ENCODE measurements around the gene ZAR1L.
A peak's percentile ranks its signal among the peaks of the same experiment; 100 is the strongest.

The ZAR1L gene

GRCh38 chr13:32285633-32285965 lies 29.6 kb downstream of the ZAR1L start:
- Histone ChIP-seq H3K27me3 (ENCODE audit: insufficient read depth, low read length) (no peaks in the 10 kb centered on the region), H3K4me1 (ENCODE audit: insufficient read depth, low read length) (peaks cover 14% of the 10 kb centered on the region), H2AFZ (ENCODE audit: low read depth, low read length) (peak overlapping the region; percentile 44), H3K9me3 (ENCODE audit: low read length) (no peaks in the 10 kb centered on the region), H3K4me3 (ENCODE audit: low read length) (no peak overlapping the region), H3K36me3 (ENCODE audit: insufficient read depth, low read length) (no peaks in the 10 kb centered on the region)

DNA sequence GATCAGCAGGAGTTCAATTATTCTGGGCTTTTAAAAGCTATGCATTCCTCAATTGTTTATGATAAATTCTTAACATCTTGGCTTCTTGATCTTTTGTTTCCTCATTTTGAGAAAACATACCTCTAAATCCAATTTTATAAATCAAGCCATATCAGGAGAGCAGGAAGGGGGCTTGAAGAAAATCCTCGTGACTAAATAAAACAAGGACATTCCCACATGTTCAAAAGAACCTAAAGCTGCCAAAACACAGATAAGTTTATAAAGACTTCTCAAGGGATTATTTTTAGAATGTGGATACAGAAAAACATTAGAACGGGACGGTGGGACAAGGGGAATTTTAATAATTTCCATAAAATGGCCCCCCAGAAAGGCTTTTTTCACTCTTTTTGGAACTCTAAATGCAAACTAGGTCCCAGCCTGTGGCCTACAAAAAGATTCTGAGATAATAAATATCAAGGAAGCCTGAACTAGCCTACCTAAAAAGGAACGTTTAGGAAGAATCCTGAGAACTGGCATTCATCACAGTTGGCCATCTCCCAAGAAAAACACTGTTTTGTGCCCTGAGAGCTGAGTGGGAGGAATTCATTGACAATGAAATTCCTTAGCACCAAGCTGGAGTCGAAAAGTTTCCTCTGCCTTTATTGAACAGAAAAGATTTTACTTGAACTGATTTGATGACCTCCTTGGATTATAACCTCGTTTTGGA lies 30.1 kb downstream of the ZAR1L start:
- Histone ChIP-seq H2AFZ (ENCODE audit: low read depth, low read length) (peak overlapping the region; percentile 44), H3K4me1 (ENCODE audit: insufficient read depth, low read length) (peaks cover 14% of the 10 kb centered on the region), H3K27me3 (ENCODE audit: insufficient read depth, low read length) (no peaks in the 10 kb centered on the region), H3K9me3 (ENCODE audit: low read length) (no peaks in the 10 kb centered on the region), H3K36me3 (ENCODE audit: insufficient read depth, low read length) (no peaks in the 10 kb centered on the region), H3K4me3 (ENCODE audit: low read length) (no peak overlapping the region)

- Histone ChIP-seq H3K9me3 (ENCODE audit: low read length) (no peaks in the 10 kb centered on the region), H3K4me1 (ENCODE audit: insufficient read depth, low read length) (peaks cover 9% of the 10 kb centered on the region), H3K27me3 (ENCODE audit: insufficient read depth, low read length) (no peaks in the 10 kb centered on the region), H2AFZ (ENCODE audit: low read depth, low read length) (no peak overlapping the region), H3K36me3 (ENCODE audit: insufficient read depth, low read length) (no peaks in the 10 kb centered on the region), H3K4me3 (ENCODE audit: low read length) (no peak overlapping the region)
These were observed 33.0 kb downstream of the ZAR1L start for GRCh38 chr13:32282096-32282711.

- Histone ChIP-seq H3K36me3 (ENCODE audit: insufficient read depth, low read length) (no peaks in the 10 kb centered on the region), H3K4me1 (ENCODE audit: insufficient read depth, low read length) (peaks cover 9% of the 10 kb centered on the region), H3K9me3 (ENCODE audit: low read length) (no peaks in the 10 kb centered on the region), H2AFZ (ENCODE audit: low read depth, low read length) (no peak overlapping the region), H3K4me3 (ENCODE audit: low read length) (no peak overlapping the region), H3K27me3 (ENCODE audit: insufficient read depth, low read length) (no peaks in the 10 kb centered on the region)
These were observed 34.1 kb downstream of the ZAR1L start for GRCh38 chr13:32281096-32281495.

GRCh38 chr13:32278426-32278825 lies 36.7 kb downstream of the ZAR1L start:
- Histone ChIP-seq H3K4me3 (ENCODE audit: low read length) (no peak overlapping the region), H3K36me3 (ENCODE audit: insufficient read depth, low read length) (no peaks in the 10 kb centered on the region), H3K4me1 (ENCODE audit: insufficient read depth, low read length) (no peaks in the 10 kb centered on the region), H3K9me3 (ENCODE audit: low read length) (no peaks in the 10 kb centered on the region), H3K27me3 (ENCODE audit: insufficient read depth, low read length) (no peaks in the 10 kb centered on the region), H2AFZ (ENCODE audit: low read depth, low read length) (no peak overlapping the region)

DNA sequence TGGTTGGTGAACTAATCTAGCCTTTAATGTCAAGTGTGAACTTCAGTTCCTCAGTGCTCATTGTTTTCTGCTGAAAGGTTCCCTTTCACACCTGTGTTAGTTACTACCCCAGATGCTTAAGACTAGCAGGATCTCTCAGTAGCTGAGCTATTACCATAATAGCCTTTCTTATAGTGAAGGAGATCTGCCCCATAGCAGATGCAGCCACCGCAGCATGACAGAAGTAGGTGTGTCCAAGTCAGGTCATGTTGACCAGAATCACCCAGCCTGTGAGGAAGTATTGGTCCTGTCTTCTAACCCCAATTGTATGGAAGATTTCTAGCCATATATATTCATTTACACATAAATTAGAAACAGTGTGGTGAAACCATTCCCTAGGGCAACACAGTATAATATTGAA lies 37.3 kb downstream of the ZAR1L start:
- H3K36me3 ChIP-seq (ENCODE audit: insufficient read depth, low read length), result no peaks in the 10 kb centered on the region

DNA sequence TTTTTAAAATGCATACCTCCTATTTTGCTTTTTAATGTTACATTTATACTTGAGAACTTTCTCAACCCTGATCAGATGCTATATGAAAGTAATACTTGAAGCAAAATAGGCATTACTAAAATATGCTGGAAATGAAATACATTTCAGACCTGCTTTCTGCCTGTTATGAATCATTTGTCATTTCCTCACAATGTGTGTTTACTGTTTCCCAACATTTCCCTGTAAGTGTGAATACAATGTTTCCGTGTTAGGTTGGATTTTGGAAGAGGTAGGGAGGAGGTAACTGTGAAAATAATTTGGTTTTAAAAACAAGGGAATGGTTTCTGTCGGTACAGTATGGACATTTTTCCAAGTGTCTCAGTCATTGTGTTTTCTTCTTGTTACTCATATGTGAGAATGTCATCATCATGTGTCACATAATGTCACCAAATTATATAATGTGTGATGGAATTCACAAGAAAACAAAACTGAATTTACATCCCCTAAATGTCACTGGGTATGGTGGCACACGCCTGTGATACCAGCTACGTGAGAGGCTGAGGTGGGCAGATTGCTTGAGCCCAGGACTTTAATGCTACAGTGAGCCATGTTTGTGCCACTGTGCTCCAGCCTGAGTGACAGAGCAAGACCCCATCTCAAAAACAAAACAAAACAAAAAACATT lies 43.0 kb downstream of the ZAR1L start:
- Histone ChIP-seq H3K36me3 (ENCODE audit: insufficient read depth, low read length) (no peaks in the 10 kb centered on the region), H2AFZ (ENCODE audit: low read depth, low read length) (no peak overlapping the region), H3K9me3 (ENCODE audit: low read length) (no peaks in the 10 kb centered on the region), H3K27me3 (ENCODE audit: insufficient read depth, low read length) (no peaks in the 10 kb centered on the region), H3K4me1 (ENCODE audit: insufficient read depth, low read length) (no peaks in the 10 kb centered on the region), H3K4me3 (ENCODE audit: low read length) (no peak overlapping the region)

More for the DNA sequence above, 37.3 kb downstream of the ZAR1L start:
- no peaks in the 10 kb centered on the region for H3K27me3 ChIP-seq (ENCODE audit: insufficient read depth, low read length)
- H3K4me3 ChIP-seq (ENCODE audit: low read length), result no peak overlapping the region
- no peaks in the 10 kb centered on the region for H3K9me3 ChIP-seq (ENCODE audit: low read length)
- no peaks in the 10 kb centered on the region for H3K4me1 ChIP-seq (ENCODE audit: insufficient read depth, low read length)
- no peak overlapping the region for H2AFZ ChIP-seq (ENCODE audit: low read depth, low read length)

DNA sequence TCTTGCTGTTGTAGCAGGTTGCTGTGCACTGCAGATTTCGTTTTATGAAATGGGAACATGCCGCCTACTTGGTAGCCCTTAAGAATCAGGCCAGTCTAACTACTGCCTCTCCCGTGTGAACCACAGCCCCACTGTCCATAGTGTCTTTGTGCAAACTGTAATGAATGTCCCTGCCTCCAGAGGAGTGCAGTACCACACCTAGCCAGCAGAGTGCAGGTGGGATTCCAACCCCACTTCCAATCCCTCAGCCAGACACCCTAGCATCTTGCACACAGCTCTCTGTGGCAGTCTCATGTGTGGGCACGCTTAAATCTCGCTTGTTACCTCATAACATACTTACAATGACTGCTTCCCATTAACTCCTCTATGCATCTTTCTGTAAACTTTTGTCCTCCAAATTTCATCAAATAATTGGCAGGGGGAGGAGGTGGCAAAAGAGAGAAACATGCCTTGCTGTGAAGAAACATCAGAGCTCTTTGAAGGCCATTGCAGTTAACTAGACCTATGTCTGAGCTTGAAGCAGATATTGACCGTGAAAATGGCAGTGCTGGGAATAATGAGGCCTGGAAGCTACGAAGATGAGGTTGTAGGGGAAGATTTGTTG lies 47.2 kb downstream of the ZAR1L start:
- Histone ChIP-seq H3K4me3 (ENCODE audit: low read length) (no peak overlapping the region), H3K9me3 (ENCODE audit: low read length) (no peaks in the 10 kb centered on the region), H2AFZ (ENCODE audit: low read depth, low read length) (no peak overlapping the region), H3K27me3 (ENCODE audit: insufficient read depth, low read length) (no peaks in the 10 kb centered on the region), H3K4me1 (ENCODE audit: insufficient read depth, low read length) (peaks cover 4% of the 10 kb centered on the region), H3K36me3 (ENCODE audit: insufficient read depth, low read length) (no peaks in the 10 kb centered on the region)

DNA sequence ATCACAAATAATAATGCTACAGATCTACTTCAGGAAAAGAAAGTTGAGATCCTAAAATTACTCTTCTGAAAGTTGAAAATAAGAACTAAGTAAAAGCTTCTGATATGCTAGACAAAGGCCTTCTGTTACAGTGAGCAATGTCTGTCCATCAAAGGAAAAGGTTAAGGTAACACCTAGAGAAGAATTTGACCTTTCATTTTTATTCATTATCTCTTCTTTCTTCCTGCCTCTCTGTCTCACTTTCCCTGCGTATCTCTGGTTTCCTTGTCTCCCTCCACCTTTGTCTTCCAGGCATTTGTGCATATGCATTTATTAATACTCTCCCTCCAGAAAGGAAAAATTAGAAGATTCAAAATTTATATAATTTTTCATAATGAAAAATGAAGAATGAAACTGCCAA lies 49.0 kb downstream of the ZAR1L start:
- Histone ChIP-seq H3K9me3 (ENCODE audit: low read length) (no peaks in the 10 kb centered on the region), H3K27me3 (ENCODE audit: insufficient read depth, low read length) (no peaks in the 10 kb centered on the region), H3K4me3 (ENCODE audit: low read length) (no peak overlapping the region), H3K36me3 (ENCODE audit: insufficient read depth, low read length) (no peaks in the 10 kb centered on the region), H2AFZ (ENCODE audit: low read depth, low read length) (no peak overlapping the region), H3K4me1 (ENCODE audit: insufficient read depth, low read length) (peaks cover 4% of the 10 kb centered on the region)

- no peaks in the 10 kb centered on the region for H3K9me3 ChIP-seq (ENCODE audit: low read length)
- H2AFZ ChIP-seq (ENCODE audit: low read depth, low read length), result no peak overlapping the region
- H3K4me3 ChIP-seq (ENCODE audit: low read length), result no peak overlapping the region
- no peaks in the 10 kb centered on the region for H3K27me3 ChIP-seq (ENCODE audit: insufficient read depth, low read length)
- no peaks in the 10 kb centered on the region for H3K36me3 ChIP-seq (ENCODE audit: insufficient read depth, low read length)
- peaks cover 4% of the 10 kb centered on the region for H3K4me1 ChIP-seq (ENCODE audit: insufficient read depth, low read length)
These were observed 49.4 kb downstream of the ZAR1L start for GRCh38 chr13:32265726-32266125.

DNA sequence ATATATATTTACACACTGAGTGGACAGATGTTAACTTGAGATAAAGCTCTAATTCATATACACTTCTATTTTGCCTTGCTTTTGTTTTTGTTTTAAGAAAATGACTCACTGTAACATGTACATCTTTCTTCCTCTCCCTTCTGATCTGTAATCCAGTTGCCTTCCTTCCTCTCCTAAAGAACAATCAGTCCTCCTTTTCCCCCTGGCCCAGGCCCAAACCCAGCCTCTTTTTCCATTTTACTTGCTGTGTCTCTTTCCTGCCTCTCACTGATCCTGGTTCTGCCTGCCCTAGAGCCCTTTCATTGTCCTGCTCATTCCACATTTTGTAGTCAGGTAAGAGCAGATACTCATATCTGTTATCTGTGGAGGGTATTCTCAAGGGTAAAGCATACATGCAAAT lies 50.8 kb downstream of the ZAR1L start:
- Histone ChIP-seq H2AFZ (ENCODE audit: low read depth, low read length) (no peak overlapping the region), H3K9me3 (ENCODE audit: low read length) (no peaks in the 10 kb centered on the region), H3K4me3 (ENCODE audit: low read length) (no peak overlapping the region), H3K4me1 (ENCODE audit: insufficient read depth, low read length) (peaks cover 4% of the 10 kb centered on the region), H3K36me3 (ENCODE audit: insufficient read depth, low read length) (no peaks in the 10 kb centered on the region), H3K27me3 (ENCODE audit: insufficient read depth, low read length) (no peaks in the 10 kb centered on the region)

GRCh38 chr13:32262619-32263018 lies 52.5 kb downstream of the ZAR1L start:
- no peaks in the 10 kb centered on the region for H3K27me3 ChIP-seq (ENCODE audit: insufficient read depth, low read length)
- H3K4me1 ChIP-seq (ENCODE audit: insufficient read depth, low read length), result peaks cover 4% of the 10 kb centered on the region
- H2AFZ ChIP-seq (ENCODE audit: low read depth, low read length), result no peak overlapping the region
- H3K9me3 ChIP-seq (ENCODE audit: low read length), result no peaks in the 10 kb centered on the region
- H3K4me3 ChIP-seq (ENCODE audit: low read length), result no peak overlapping the region
- H3K36me3 ChIP-seq (ENCODE audit: insufficient read depth, low read length), result no peaks in the 10 kb centered on the region

GRCh38 chr13:32262165-32262564 lies 53.0 kb downstream of the ZAR1L start:
- Histone ChIP-seq H3K9me3 (ENCODE audit: low read length) (no peaks in the 10 kb centered on the region), H3K4me1 (ENCODE audit: insufficient read depth, low read length) (peaks cover 4% of the 10 kb centered on the region), H3K27me3 (ENCODE audit: insufficient read depth, low read length) (no peaks in the 10 kb centered on the region), H3K4me3 (ENCODE audit: low read length) (no peak overlapping the region), H2AFZ (ENCODE audit: low read depth, low read length) (no peak overlapping the region), H3K36me3 (ENCODE audit: insufficient read depth, low read length) (no peaks in the 10 kb centered on the region)
